K562 (cell line): Measurements from ENCODE around the gene NARF. TPM values are rescaled to one million over a fixed set of nuclear protein-coding genes. Genes with fewer than 3 reads are reported as not detected.

Experiments used
- ATAC-seq: fragments of 200-7000 bp; cut with Tn5 transposase; 3 replicates; pipeline ENCODE4 v1.9.1; 2020; ENCODE audit warnings: moderate library complexity
- BruUV-seq: library from RNA; stranded (reverse); fragments of 400-500 nt; replicated peaks from 2 replicates; lab custom pipeline; 2021; lab: Mats Ljungman, UMichigan
- CTCF ChIA-PET: fragments of 300-600 bp; formaldehyde crosslinking; extraction: SDS; loops from one replicate; lab custom pipeline; 2021; ENCODE audit warnings: low intra/inter-chr PET ratio; lab: Yijun Ruan, JAX
- POLR2A ChIA-PET: fragments of 300-600, 350-650 bp; sonication (Branson Sonifier 250); formaldehyde crosslinking; extraction: SDS; loops from one replicate; lab custom pipeline; 2021; ENCODE audit warnings: antibody characterized with exemption, inconsistent platforms; lab: Yijun Ruan, JAX
- DNase-seq, 4 experiments: peaks; one replicate each; pipeline versions ENCODE4 v3.0.0 to v3.0.0-alpha.2; 2011 to 2018; ENCODE audit warnings: low spot score in 3 of 4, mixed read lengths in 3 of 4; ENCODE audit errors: extremely low read depth in 1 of 4
- FAIRE-seq: peaks from 2 replicates; lab custom pipeline; 2011; peaks lifted over from hg19 to GRCh38; lab: Jason Lieb, UNC
- H2AFZ ChIP-seq: 2 replicates; pipeline ENCODE4 v1.6.0; 2011; ENCODE audit warnings: low read depth, low read length, control low read depth, inconsistent platforms
- H3K27ac ChIP-seq: fragments of 200-600 bp; 3 replicates; pipeline ENCODE4 v1.8.0; 2011; ENCODE audit warnings: low read depth, mild to moderate bottlenecking, control low read depth, inconsistent platforms, low read length, moderate library complexity, mixed read lengths; ENCODE audit errors: extremely low read depth
- H3K27me3 ChIP-seq, 2 experiments: fragments of 300-600 bp in 1 of 2; 2 replicates in 1 of 2; 3 replicates in 1 of 2; pipeline versions ENCODE4 v1.6.0 to v1.8.0; 2011; ENCODE audit warnings: inconsistent platforms in 2 of 2, low read length in 2 of 2, mild to moderate bottlenecking in 1 of 2, mixed read lengths in 1 of 2, moderate library complexity in 1 of 2; ENCODE audit not compliant: control insufficient read depth in 2 of 2, insufficient read depth in 2 of 2
- H3K36me3 ChIP-seq: fragments of 300-600 bp; 3 replicates; pipeline ENCODE4 v1.8.0; 2011; ENCODE audit warnings: mild to moderate bottlenecking, low read length, inconsistent platforms; ENCODE audit not compliant: control insufficient read depth, insufficient read depth
- H3K4me1 ChIP-seq, 2 experiments: fragments of 200-600 bp in 1 of 2; replicated peaks in 1 of 2; 2 replicates in 1 of 2; 3 replicates in 1 of 2; pipeline versions ENCODE4 v1.5.1 to v1.8.0; 2011; ENCODE audit warnings: inconsistent platforms in 2 of 2, low read length in 2 of 2, mild to moderate bottlenecking in 1 of 2, mixed read lengths in 1 of 2, moderate library complexity in 1 of 2; ENCODE audit not compliant: control insufficient read depth in 2 of 2, insufficient read depth in 2 of 2
- H3K4me2 ChIP-seq: 2 replicates; pipeline ENCODE4 v1.6.1; 2011; ENCODE audit warnings: low read length, control low read depth, inconsistent platforms, mixed read lengths; ENCODE audit not compliant: insufficient read depth
- H3K4me3 ChIP-seq: fragments of 200-600 bp; sonication (generic), shearing (Covaris generic); 2 replicates; pipeline ENCODE4 v1.5.1; 2016; ENCODE audit warnings: control low read depth, inconsistent platforms
- H3K79me2 ChIP-seq: fragments of 200-600 bp; 3 replicates; pipeline ENCODE4 v1.8.0; 2011; ENCODE audit warnings: low read length, inconsistent platforms; ENCODE audit not compliant: control insufficient read depth, insufficient read depth
- H3K9ac ChIP-seq, 2 experiments: 2 replicates each; pipeline versions ENCODE4 v1.6.0 to v1.6.1; 2011; ENCODE audit warnings: low read depth in 2 of 2, low read length in 2 of 2, control low read depth in 1 of 2, inconsistent platforms in 1 of 2, mild to moderate bottlenecking in 1 of 2, mixed read lengths in 1 of 2; ENCODE audit not compliant: insufficient read depth in 1 of 2
- H3K9me1 ChIP-seq: one replicate; pipeline ENCODE4 v1.6.0; 2011; ENCODE audit warnings: inconsistent platforms, mild to moderate bottlenecking, low read length, moderate library complexity; ENCODE audit not compliant: control insufficient read depth, insufficient read depth
- H3K9me3 ChIP-seq: replicated peaks from 2 replicates; pipeline ENCODE4 v1.5.1; 2011; ENCODE audit warnings: low read depth, low read length, inconsistent platforms; ENCODE audit not compliant: control insufficient read depth, insufficient read depth
- H4K20me1 ChIP-seq: replicated peaks from 2 replicates; pipeline ENCODE4 v1.6.1; 2011; ENCODE audit warnings: low read length, inconsistent platforms, mixed read lengths; ENCODE audit not compliant: control insufficient read depth, insufficient read depth
- ASH1L ChIP-seq: fragments of 450-650 bp; IDR thresholded peaks from 2 replicates; pipeline ENCODE4 v1.6.1; 2018; ENCODE audit warnings: borderline replicate concordance, mild to moderate bottlenecking, low read depth; ENCODE audit not compliant: partially characterized antibody
- FOXM1 ChIP-seq, 2 experiments: fragments of 450-650 bp in 1 of 2; sonication (generic) in 1 of 2; formaldehyde crosslinking in 1 of 2; IDR thresholded peaks; 2 replicates each; pipeline versions ENCODE4 v1.6.1 to v1.9.0; 2017 to 2022; ENCODE audit warnings: low read depth in 2 of 2, mild to moderate bottlenecking in 2 of 2, missing genetic modification reagents in 1 of 2, moderate library complexity in 1 of 2
- HDAC6 ChIP-seq: IDR thresholded peaks from 2 replicates; pipeline ENCODE4 v1.6.1; 2012; ENCODE audit warnings: low read depth, mild to moderate bottlenecking, control low read depth, inconsistent platforms, low read length, moderate library complexity
- PCBP2 ChIP-seq: fragments of 200-400 bp; formaldehyde crosslinking; IDR thresholded peaks from 2 replicates; pipeline ENCODE4 v1.6.1; 2018; ENCODE audit warnings: low read length, low read depth, mild to moderate bottlenecking, moderate library complexity; ENCODE audit not compliant: poor library complexity, severe bottlenecking
- PURB ChIP-seq: sonication (generic); formaldehyde crosslinking; IDR thresholded peaks from 2 replicates; pipeline ENCODE4 v1.9.0; 2021; ENCODE audit warnings: low read depth, mild to moderate bottlenecking, missing genetic modification reagents
- RB1 ChIP-seq: fragments of 450-650 bp; IDR thresholded peaks from 2 replicates; pipeline ENCODE4 v1.6.1; 2017; ENCODE audit warnings: low read depth, mild to moderate bottlenecking
- SAFB ChIP-seq: fragments of 200-400 bp; formaldehyde crosslinking; IDR thresholded peaks from 2 replicates; pipeline ENCODE4 v1.6.1; 2017; ENCODE audit warnings: low read depth, low read length, borderline replicate concordance
- SMAD2 ChIP-seq: fragments of 150-350 bp; IDR thresholded peaks from 2 replicates; pipeline ENCODE4 v1.6.1; 2014; ENCODE audit warnings: low read depth, mild to moderate bottlenecking, low read length
- SMAD3 ChIP-seq: fragments of 450-650 bp; formaldehyde crosslinking; conservative IDR thresholded peaks from 2 replicates; pipeline ENCODE4 v1.4.0; 2020; ENCODE audit warnings: mild to moderate bottlenecking
- SPI1 ChIP-seq: IDR thresholded peaks from 2 replicates; pipeline ENCODE4 v1.6.1; 2011; ENCODE audit warnings: low read depth, low read length, control low read depth, borderline replicate concordance
- TFAM ChIP-seq: fragments of 250-450 bp; sonication (Bioruptor Pico); conservative IDR thresholded peaks from 2 replicates; pipeline ENCODE4 v1.5.0; 2021; ENCODE audit warnings: mild to moderate bottlenecking, moderate library complexity
- YY1 ChIP-seq, 3 experiments: IDR thresholded peaks; 2 replicates each; pipeline ENCODE4 v1.6.1; 2011; ENCODE audit warnings: low read length in 2 of 3, mild to moderate bottlenecking in 2 of 3, moderate library complexity in 2 of 3, borderline replicate concordance in 1 of 3, control low read depth in 1 of 3, low read depth in 1 of 3; ENCODE audit not compliant: insufficient read depth in 3 of 3, insufficient replicate concordance in 2 of 3, control insufficient read depth in 1 of 3, insufficient read length in 1 of 3; ENCODE audit errors: extremely low read depth in 1 of 3
- ZFP30 ChIP-seq: fragments of 250-450 bp; sonication (Bioruptor Pico); IDR thresholded peaks from 2 replicates; pipeline ENCODE4 v1.8.0; 2022; ENCODE audit warnings: moderate library complexity, mild to moderate bottlenecking, inconsistent platforms, borderline replicate concordance
- ZNF12 ChIP-seq: sonication (generic); formaldehyde crosslinking; IDR thresholded peaks from 2 replicates; pipeline ENCODE4 v1.4.0; 2020; ENCODE audit warnings: mild to moderate bottlenecking, missing genetic modification reagents
- ZNF124 ChIP-seq: sonication (generic); formaldehyde crosslinking; IDR thresholded peaks from 2 replicates; pipeline ENCODE4 v1.8.1; 2022; ENCODE audit warnings: missing genetic modification reagents
- ZNF146 ChIP-seq: IDR thresholded peaks from one replicate; pipeline ENCODE4 v1.6.1; 2018; ENCODE audit warnings: missing compliant biosample characterization; ENCODE audit not compliant: unreplicated experiment
- ZNF445 ChIP-seq: fragments of 250-450 bp; sonication (Bioruptor Pico); IDR thresholded peaks from 2 replicates; pipeline ENCODE4 v1.4.0; 2020; ENCODE audit warnings: low read depth, mild to moderate bottlenecking, moderate library complexity
- ZSCAN32 ChIP-seq: fragments of 450-650 bp; formaldehyde crosslinking; IDR thresholded peaks from 2 replicates; pipeline ENCODE4 v1.4.0; 2020; ENCODE audit warnings: mild to moderate bottlenecking, moderate library complexity
- WGBS: fragments of 100-300 bp; shearing (Covaris generic); methylation state at CpG from one replicate; pipeline ENCODE4 v1.1.6; 2016; ENCODE audit warnings: low coverage, mixed read lengths; ENCODE audit not compliant: insufficient coverage; ENCODE audit errors: missing lambda C conversion rate; 5-methylcytosine and 5-hydroxymethylcytosine counted together
- in situ Hi-C: fragments of 300-500 bp; cut with MboI; formaldehyde crosslinking; loops from 4 replicates; pipeline ENCODE4 v1.15.0; 2018; ENCODE audit warnings: inconsistent platforms, mixed read lengths
- intact Hi-C: fragments of 100-400 bp; cut with micrococcal nuclease; formaldehyde crosslinking; loops from 2 replicates; pipeline ENCODE4 v1.14.2; 2022
- polyA plus RNA-seq, 8 experiments: library from polyadenylated mRNA; depleted of rRNA in 4 of 8; stranded (reverse) in 5 of 8; unstranded in 3 of 8; fragments of >200 nt; fragmentation: Nextera tagmentation in 2 of 8; fragmentation: Illumina TruSeq in 1 of 8; extraction: Ambion mirVana in 2 of 8; extraction: Trizol in 1 of 8; gene quantifications; 2 replicates each; pipeline versions ENCODE4 v1.2.1 to v1.2.3, GENCODE V29; 2011 to 2014; ENCODE audit warnings: inconsistent platforms in 1 of 8, missing spikeins in 1 of 8
- total RNA-seq, 7 experiments: library from RNA; depleted of rRNA in 6 of 7; stranded (reverse); fragments of >200 nt in 6 of 7; fragmentation: Illumina TruSeq in 2 of 7; extraction: Trizol in 2 of 7; gene quantifications; 2 replicates each; pipeline versions ENCODE4 v1.2.1 to v1.2.3, GENCODE V29; 2011 to 2021; ENCODE audit warnings: low replicate concordance in 1 of 7
- TF ChIP-seq, protein P1 (sequence below): fragments of 250-450 bp; sonication (Bioruptor Pico); IDR thresholded peaks from 2 replicates; pipeline ENCODE4 v1.8.0; 2021; ENCODE audit warnings: mild to moderate bottlenecking, moderate library complexity

The NARF gene
- total and polyA plus RNA-seq, 9 of the 15 experiments (the other 6 are each of a cell fraction or from before 2014, with no cell fraction given), result 60.4 to 423 (median 132) TPM

DNA sequence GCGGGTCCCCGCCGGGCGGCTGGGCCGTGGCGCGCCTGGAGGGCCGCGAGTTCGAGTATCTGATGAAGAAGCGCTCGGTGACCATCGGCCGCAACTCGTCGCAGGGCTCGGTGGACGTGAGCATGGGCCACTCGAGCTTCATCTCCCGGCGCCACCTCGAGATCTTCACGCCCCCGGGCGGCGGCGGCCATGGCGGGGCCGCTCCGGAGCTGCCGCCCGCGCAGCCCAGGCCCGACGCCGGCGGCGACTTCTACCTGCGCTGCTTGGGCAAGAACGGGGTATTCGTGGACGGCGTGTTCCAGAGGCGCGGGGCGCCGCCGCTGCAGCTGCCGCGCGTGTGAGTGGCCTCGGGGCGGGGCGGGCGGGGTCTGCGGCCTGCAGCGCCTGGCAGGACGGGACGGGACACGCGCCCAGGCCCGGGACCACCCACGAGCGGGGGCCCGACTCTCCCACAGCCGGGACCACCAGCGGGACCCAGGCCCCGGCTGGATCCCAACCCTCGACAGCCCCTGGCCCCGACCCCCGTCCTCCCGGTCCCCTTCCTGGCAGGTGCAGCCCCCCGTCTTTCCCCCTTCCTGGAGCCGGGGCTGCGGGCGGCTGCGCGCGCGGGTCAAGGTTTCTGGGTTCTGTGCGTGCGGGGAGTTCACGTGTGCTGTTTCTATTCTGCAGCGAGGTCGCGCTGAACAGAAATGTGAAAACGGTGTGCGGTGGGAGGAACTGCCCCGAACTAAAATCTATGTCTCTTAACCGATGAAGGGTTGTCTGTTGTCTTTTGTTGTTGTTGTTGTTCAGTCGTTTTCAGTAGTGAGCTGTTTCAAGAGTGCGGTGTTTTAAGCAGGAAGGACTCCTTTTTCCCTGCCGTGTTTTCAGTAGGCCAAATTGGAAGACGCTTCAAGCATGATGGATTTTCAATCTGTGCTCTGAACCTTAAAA is 61.7 kb downstream of the NARF start:
- Histone ChIP-seq H3K79me2 (peaks cover 55% of the 10 kb centered on the region), H3K9me3 (peaks cover 1% of the 10 kb centered on the region; the same call in 1 of the 2 replicates), H3K9me1 (no peaks in the 10 kb centered on the region), H2AFZ (peak overlapping the region; percentile 45; the same call in 1 of the 2 replicates), H3K4me2 (peak overlapping the region; percentile 78), H3K36me3 (peaks cover 22% of the 10 kb centered on the region; the same call in 2 of the 3 replicates), H3K27me3 (no peaks in the 10 kb centered on the region), H3K27ac (peak overlapping the region; percentile 73), H3K9ac (peak overlapping the region; percentile 75 to 99), H3K4me3 (peak overlapping the region; percentile 94), H3K4me1 (peaks cover 19 to 27% of the 10 kb centered on the region in 2 experiments), H4K20me1 (peaks cover 25% of the 10 kb centered on the region)
- ChIA-PET POLR2A (interaction anchor here (1.0 to 2.8 kb wide), 17 partner anchors 9 to 103 kb away, joined by 3 to 18 read pairs (median 5); partner anchors contain the start of gene NARF), CTCF (no interaction called here)
- no TSS peak for BruUV-seq
- ATAC-seq, result peak; percentile 45
- intact Hi-C loops (loop anchor here (1.0 kb wide), 2 partner anchors 26 to 62 kb away; partner anchors contain the start of gene NARF), in situ Hi-C loops (no loop called here)
- FAIRE-seq, result peak; percentile 73
- DNase-seq, result peak in 2 of 4 experiments; percentile 45 to 49
- under 1% methylated on average over 68 of the region's 94 CpGs for WGBS
- no peak for TF ChIP-seq SMAD3 (CRISPR knock-in tag)
- no peak for TF ChIP-seq ZNF445 (CRISPR knock-in tag)
- TF ChIP-seq PCBP2, result no peak
- no peak for TF ChIP-seq HDAC6
- TF ChIP-seq FOXM1 (IDR thresholded peaks at IDR 0.05; ENCODE audit: low read depth), result no peak
- no peak for TF ChIP-seq FOXM1 (CRISPR knock-in tag; IDR thresholded peaks at IDR 0.05; ENCODE audit: low read depth)
- TF ChIP-seq ZNF146 (CRISPR knock-in tag), result no peak
- TF ChIP-seq TFAM (CRISPR knock-in tag), result no peak
- no peak for TF ChIP-seq ZNF12
- 0 out of 2 replicates have a peak, but pooled peaks have one; percentile 13 for TF ChIP-seq SPI1
- no peak for TF ChIP-seq ZNF124
- no peak for TF ChIP-seq ZFP30
- TF ChIP-seq ASH1L, result no peak
- TF ChIP-seq ZSCAN32 (CRISPR knock-in tag), result no peak
- no peak for TF ChIP-seq PURB (CRISPR knock-in tag)
- no peak for TF ChIP-seq SMAD2
- peak; percentile 79 for TF ChIP-seq SAFB
- TF ChIP-seq, protein P1, sequence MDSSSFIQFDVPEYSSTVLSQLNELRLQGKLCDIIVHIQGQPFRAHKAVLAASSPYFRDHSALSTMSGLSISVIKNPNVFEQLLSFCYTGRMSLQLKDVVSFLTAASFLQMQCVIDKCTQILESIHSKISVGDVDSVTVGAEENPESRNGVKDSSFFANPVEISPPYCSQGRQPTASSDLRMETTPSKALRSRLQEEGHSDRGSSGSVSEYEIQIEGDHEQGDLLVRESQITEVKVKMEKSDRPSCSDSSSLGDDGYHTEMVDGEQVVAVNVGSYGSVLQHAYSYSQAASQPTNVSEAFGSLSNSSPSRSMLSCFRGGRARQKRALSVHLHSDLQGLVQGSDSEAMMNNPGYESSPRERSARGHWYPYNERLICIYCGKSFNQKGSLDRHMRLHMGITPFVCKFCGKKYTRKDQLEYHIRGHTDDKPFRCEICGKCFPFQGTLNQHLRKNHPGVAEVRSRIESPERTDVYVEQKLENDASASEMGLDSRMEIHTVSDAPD (CRISPR knock-in tag), result no peak
- peak; percentile 45; the same call in 1 of the 2 replicates for TF ChIP-seq RB1
- peak; percentile 59 to 90 (median 81) for TF ChIP-seq YY1 (IDR thresholded peaks at IDR 0.05; ENCODE audit: borderline replicate concordance in 1 of 3, control insufficient read depth in 1 of 3, extremely low read depth in 1 of 3, insufficient read depth in 3 of 3, insufficient read length in 1 of 3, insufficient replicate concordance in 2 of 3, low read depth in 1 of 3, low read length in 2 of 3)
